GM06990 (cell line): Measurements from ENCODE around the gene LENG1.
A peak's percentile ranks its signal among the peaks of the same experiment; 100 is the strongest.
"Not testable (repeated sequence)": the region's sequence is repeated elsewhere in the genome, so short reads cannot be mapped to it uniquely, and the experiment has no call there.

ENCODE experiments used
- DNase-seq: peaks from one replicate; pipeline ENCODE4 v3.0.0-alpha.2; 2011; ENCODE audit not compliant: insufficient read length; ENCODE audit errors: extremely low read depth
- H3K27me3 ChIP-seq: replicated peaks from 2 replicates; pipeline ENCODE4 v1.6.0; 2011; ENCODE audit warnings: low read length; ENCODE audit not compliant: control insufficient read depth, insufficient read depth
- H3K36me3 ChIP-seq: 2 replicates; pipeline ENCODE4 v1.5.1; 2011; ENCODE audit warnings: low read length; ENCODE audit not compliant: control insufficient read depth, insufficient read depth
- H3K4me3 ChIP-seq: replicated peaks from 2 replicates; pipeline ENCODE4 v1.5.1; 2011; ENCODE audit warnings: low read depth, mild to moderate bottlenecking, control low read depth, low read length
- CTCF ChIP-seq: IDR thresholded peaks from 2 replicates; pipeline ENCODE4 v1.5.1; 2011; ENCODE audit warnings: low read length, control low read depth, mild to moderate bottlenecking, inconsistent platforms; ENCODE audit not compliant: insufficient read depth, poor library complexity, severe bottlenecking

LENG1 gene

GRCh38 chr19:54199401-54199800, 39.9 kb upstream of the LENG1 start:
- no peak for DNase-seq
- no peak overlapping the region for H3K4me3 ChIP-seq
- no peak for TF ChIP-seq CTCF
- no peaks in the 10 kb centered on the region for H3K27me3 ChIP-seq
- H3K36me3 ChIP-seq = peaks cover 10% of the 10 kb centered on the region

GRCh38 chr19:54197121-54197520, 37.6 kb upstream of the LENG1 start:
- peaks cover 3% of the 10 kb centered on the region for H3K36me3 ChIP-seq

GRCh38 chr19:54196536-54196935, 37.0 kb upstream of the LENG1 start:
- TF ChIP-seq CTCF = no peak
- DNase-seq = no peak
- H3K36me3 ChIP-seq = peaks cover 2% of the 10 kb centered on the region

More at GRCh38 chr19:54197121-54197520, 37.6 kb upstream of the LENG1 start:
- Histone ChIP-seq H3K4me3 (no peak overlapping the region), H3K27me3 (no peaks in the 10 kb centered on the region)
- DNase-seq = no peak
- TF ChIP-seq CTCF = no peak

GRCh38 chr19:54194463-54194862, 34.9 kb upstream of the LENG1 start:
- not testable (repeated sequence) for H3K4me3 ChIP-seq, H3K27me3 ChIP-seq, DNase-seq, H3K36me3 ChIP-seq

More at GRCh38 chr19:54196536-54196935, 37.0 kb upstream of the LENG1 start:
- Histone ChIP-seq H3K4me3 (no peak overlapping the region), H3K27me3 (no peaks in the 10 kb centered on the region)

GRCh38 chr19:54193011-54193410, 33.5 kb upstream of the LENG1 start:
- TF ChIP-seq CTCF = no peak
- no peaks in the 10 kb centered on the region; the same call in 1 of the 2 replicates for H3K36me3 ChIP-seq
- DNase-seq = no peak
- H3K27me3 ChIP-seq = no peaks in the 10 kb centered on the region
- H3K4me3 ChIP-seq = no peak overlapping the region

GRCh38 chr19:54191811-54192453, 32.4 kb upstream of the LENG1 start:
- no peak for DNase-seq
- TF ChIP-seq CTCF = no peak
- peaks cover 3% of the 10 kb centered on the region for H3K36me3 ChIP-seq

More at GRCh38 chr19:54191811-54192453, 32.4 kb upstream of the LENG1 start:
- Histone ChIP-seq H3K4me3 (peak overlapping the region; percentile 82), H3K27me3 (no peaks in the 10 kb centered on the region)
